Body of pancreas (tissue), 4 donors: Measurements from ENCODE around the gene TXLNB.

Experiments used
- CTCF ChIP-seq, 7 experiments: fragments of 450-650 bp in 4 of 7; fragments of 200-600 bp in 3 of 7; sonication (generic) in 3 of 7; IDR thresholded peaks; one replicate each; pipeline ENCODE4 v1.5.1; 2016 to 2019; ENCODE audit warnings: antibody characterized with exemption in 7 of 7
- POLR2A ChIP-seq, 3 donors: fragments of 450-650 bp; IDR thresholded peaks; one replicate each; pipeline ENCODE4 v1.6.1; 2016; ENCODE audit warnings: antibody characterized with exemption in 3 of 3, mild to moderate bottlenecking in 2 of 3

GRCh38 chr6:139334806-139335446 is 43.1 kb upstream of the TXLNB start:
- TF ChIP-seq CTCF (IDR thresholded peaks at IDR 0.05) (no peak), POLR2A (IDR thresholded peaks at IDR 0.05) (no peak)
